Activated CD8-positive, alpha-beta memory T cell treated with anti-CD3 and anti-CD28 coated beads for 24 hours (primary cell): ENCODE data around the gene CNTN2.

Experiments
- DNase-seq: peaks from one replicate; pipeline ENCODE4 v3.0.0-alpha.2; 2020

CNTN2 gene

DNA sequence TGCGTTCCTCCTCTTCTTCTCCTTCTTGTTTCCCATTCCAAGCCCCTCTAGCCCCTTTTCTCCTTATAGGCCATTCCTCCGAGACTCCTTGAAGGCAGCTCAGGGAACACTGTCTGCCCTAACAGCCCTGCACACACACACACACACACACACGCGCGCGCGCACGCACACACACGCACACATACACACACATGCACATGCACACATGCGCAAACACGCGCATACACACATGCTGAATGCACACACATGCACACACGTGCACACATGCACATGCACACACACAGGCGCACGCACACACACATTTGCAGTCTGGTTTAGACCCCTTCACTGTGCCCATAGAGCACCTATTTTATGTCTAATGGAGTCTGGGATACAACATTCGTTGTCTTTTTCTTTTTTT is 17.8 kb upstream of the CNTN2 start:
- DNase-seq, result no peak

DNA sequence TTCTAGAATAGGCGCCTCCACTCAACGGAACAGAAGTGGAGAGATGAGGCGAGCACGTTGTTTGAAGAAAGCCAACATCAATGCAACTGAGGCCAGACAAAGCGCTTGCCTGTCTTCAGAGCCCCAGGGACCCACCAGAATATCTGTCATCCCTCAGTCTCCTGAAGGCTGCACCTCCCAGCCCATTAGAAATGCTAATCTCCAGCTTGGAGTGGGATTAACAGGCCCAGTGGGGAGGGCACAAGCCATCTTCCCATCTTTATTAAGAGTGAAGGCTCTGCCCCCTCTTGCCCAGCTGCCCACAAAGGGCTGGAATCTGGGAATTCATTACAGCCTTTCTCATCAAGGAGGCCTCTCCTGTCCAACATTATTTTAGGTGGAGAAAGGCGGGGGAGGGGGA is 16.8 kb upstream of the CNTN2 start:
- DNase-seq, result no peak

DNA sequence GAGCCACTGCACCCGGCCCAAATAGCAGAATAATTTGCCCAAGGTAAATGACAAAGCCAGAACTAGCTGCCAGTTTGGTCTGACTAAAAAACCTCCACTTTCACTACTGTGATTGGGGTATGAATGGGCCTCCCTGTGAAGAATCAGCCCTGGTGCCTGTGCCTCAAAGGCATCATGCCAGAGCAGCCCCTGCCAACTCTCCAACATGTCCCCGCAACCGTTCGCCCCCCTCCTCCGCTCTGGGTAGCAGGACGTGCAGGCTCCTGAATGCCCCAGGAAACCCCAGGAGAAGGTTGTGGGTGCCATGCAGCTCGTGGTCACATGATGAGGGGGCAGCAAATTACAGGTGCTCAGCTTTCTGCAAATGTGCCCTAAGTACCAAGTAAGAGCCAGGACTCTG is 14.6 kb upstream of the CNTN2 start:
- no peak for DNase-seq

DNA sequence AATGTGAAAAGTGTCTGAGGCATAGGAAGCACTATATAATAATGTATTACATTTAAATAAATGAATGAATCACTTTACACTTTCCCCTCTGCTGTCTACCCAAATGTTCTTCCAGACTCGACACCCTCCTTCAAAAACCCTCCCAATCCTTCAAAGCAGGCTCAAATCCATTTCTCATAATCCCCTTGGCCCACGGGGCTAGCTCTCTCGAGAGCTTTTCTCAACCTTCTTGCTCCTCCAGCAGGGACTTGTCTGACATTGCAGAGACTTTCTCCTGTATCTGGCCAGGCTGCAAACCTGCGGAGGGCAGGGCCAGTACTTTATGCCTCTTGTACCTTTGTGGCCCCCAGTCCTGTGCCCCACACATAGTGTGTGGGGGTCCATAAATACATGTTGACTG is 14.1 kb upstream of the CNTN2 start:
- no peak for DNase-seq

DNA sequence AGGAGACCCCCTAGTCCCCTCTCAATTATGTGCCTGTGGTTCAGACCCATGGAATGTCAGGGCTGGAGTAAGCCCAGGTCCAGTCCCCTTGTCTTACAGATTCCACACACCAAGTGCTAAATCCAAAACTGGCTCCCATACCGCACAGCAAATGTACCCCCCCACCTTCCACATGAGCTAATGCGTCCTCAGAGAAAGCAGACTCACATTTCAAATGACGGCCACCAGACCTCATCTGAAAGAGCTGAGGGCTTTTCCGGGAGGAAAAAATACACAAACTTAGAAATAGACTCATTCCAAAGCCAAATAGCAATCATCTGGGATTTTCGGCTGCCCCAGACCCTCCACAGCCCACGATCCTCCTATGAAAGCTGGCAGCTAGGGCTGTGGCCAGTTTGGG is 12.8 kb upstream of the CNTN2 start:
- DNase-seq, result no peak

DNA sequence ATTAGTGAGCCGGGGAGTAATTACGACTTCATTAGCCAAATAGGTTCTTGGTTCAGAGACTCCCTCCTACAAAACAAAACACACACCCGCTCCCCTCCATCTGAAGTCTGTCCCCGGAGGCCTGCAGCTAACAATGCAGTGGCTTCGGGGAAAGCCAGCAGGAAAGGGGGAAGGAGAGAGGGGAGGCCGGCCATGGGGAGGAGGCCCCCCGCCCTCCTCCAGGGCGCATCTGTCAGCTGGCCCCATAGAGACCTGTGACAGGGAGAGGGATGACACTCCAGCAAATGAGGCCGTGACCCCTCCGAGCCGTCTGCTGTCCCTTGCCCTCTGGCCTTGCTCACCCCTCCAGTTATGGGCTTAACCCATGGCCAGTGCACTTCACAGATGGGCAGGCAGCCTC is 12.1 kb upstream of the CNTN2 start:
- no peak for DNase-seq

DNA sequence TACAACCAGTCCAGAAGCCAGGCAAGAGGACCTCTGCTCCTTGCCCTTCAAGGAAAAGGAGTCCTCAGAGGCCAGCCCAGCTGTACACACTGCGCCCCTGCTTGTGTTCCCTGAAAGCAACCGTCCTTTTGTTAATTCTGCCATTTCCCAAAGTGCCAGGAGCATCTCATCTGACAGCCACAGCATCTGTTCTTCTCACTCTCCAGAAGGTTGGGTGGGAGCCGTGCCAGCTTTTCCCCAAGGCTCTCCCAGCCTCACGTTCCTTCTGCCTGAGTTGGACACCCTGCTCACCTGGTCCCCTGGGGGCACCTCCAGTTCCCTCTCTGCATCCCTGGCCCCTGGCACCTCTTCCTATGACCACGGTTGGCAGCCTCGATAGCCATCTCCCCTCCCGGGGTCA is 10.5 kb upstream of the CNTN2 start:
- DNase-seq, result no peak

DNA sequence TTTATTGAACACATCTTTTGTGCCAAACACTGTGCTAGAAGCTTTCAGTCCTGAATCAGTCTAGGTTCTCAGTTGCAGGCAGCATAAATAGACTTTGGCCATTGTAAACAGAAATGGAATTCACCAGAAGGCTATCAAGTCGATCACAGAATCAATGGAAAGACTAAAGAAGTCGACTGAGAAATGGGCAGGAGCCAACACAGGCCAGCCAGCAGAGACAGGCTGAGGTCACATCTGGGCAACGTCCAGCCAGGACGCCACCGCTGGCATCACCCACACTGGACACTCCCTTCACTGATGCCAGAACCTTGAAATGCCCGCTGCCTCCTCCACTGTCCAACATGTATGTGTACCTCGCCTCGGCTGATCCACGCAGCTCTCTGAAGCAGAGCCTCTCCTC is 5.5 kb upstream of the CNTN2 start:
- no peak for DNase-seq

DNA sequence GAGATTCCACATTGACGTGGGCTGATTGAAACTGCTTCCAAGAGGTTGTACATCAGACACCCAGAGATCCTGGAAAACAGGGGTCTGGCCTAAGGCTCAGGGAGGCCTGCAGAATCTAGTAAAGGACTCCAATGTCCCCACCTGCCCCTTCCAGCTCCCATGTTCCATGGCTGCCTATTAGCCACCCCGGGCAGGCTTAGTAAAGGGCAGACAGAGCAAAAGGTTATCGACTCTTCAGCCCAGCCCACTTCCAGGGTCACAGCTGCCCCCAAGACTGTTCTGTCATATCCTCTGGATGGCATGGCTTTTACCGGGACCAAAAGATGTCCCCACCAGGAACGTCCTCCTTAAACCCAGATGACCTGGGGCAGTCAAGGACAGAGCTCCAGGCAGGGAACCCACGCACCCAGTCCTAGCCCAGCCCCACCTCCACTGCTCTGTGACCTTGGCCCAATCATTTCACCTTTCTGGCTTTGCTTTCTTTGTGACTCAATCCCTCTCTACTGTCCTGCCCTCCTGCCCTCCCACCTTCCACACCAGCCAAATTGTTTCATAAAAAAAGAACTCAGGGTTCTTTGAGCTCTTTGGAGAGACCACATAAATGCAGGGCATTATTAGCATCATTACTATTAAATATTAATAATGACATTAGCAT is 4.8 kb upstream of the CNTN2 start:
- no peak for DNase-seq

DNA sequence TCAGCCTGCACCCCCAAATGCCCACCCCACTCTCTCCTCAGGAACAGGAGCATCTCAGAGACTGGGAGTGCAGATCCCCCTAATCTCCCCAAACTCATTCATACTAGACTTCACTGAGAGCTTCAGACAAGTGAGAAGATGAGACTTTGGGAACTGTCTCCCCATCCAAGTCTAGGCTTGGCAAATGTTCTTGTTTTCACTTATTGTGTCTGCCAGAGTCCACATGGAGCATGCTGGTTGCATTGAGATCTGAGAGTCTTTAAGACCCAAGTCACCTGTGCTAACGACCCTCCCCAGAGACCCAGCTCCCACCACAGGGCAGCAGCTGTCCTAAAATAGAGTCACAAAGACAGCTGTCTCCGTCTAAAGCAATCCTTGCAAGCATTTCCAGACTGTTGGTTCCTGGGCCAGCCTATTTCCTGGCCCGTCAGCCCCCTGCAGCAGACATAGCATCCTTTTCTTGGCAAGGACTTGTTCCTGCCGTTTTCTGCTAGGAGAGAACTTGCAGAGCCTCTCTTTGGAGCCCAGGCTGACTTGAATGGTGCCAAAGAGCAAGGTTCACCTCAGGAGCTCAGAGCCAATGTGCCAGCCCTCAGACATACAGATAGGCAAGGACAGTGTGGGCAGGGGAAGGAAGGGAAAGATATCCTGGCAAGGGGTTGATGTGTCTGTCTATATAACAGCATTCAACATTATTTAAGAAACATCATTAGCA is 1.9 kb upstream of the CNTN2 start:
- DNase-seq, result no peak

DNA sequence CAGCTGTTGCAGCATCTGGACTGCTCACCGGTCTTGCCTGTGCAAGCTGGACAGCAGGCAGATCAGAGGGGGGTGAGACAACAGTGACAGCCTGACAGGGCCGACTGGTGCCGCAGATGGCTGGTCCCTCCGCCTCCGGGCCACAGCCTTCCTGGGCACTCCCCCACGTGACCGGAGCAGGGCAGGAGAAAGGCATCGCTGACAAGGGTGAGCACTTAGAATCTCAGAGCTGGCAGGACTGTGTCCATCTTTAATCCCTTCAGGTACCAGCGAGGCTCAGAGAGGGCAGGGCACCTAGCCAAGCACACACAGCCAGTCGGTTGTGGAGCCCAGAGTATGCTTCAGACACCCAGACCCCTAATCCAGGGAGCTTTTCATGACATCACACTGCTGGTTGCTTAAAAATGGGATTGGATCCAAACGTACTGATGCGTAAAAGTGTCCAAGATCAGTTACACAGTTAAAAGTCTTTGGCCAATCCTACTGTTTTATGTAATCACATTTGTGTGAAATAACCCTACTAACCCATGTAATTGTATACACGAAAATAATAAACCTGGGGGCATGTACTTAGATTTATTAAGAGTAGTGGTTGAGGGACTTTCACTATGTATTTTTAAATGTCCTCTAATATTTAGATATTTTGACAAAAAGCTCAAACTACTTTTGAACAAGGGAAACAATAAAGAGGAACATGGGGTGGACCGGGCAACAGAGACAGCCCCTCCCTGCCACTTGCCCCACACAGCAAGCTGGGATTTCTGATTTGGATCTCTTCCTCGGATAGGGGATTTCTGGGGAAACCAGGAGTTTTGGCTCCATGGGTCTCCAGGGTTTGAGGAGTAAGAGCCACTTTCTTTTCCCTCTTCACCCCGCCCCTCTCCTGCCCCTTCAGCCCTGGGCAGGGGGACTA is 758 bp upstream of the CNTN2 start:
- no peak for DNase-seq

DNA sequence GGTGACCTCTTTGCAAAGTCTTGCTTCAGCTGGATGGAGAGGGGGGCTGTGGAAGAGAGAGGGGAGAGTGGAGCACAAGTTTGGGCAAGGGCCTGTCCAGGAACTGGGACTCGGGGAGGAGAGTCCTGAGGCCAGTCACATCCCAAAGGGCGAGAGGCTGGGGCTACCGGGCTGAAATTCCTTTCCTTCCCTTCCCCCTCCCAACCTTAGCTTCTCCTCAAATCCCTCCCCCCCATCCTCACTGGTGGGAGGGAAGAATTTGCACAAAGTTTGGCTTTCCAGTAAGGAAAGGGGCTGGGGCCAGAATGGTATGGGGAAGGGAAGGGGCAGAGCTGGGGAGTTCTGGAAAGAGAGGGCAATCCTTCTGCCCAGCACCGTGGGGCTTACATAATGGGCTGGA is 854 bp downstream of the CNTN2 start:
- no peak for DNase-seq

DNA sequence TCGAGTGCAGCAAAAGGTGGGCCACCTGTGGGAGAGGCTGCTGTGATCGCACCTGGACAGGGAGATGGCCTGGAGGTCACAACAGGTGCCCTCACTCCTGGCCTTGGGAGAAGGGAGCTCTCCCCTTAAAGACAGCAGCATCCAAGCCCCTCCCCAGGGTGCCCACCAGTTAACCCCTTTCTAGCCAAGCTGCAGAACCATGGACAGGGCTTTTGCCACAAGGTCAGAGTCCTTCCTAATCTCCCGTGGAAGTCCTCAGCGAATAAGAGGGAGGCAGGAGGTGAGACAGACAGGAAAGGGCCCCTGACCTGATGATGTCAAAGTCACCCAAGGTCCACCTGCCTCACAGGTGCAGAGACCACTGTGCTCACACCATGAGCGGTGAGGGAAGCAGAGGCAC is 1.7 kb downstream of the CNTN2 start:
- DNase-seq, result no peak

DNA sequence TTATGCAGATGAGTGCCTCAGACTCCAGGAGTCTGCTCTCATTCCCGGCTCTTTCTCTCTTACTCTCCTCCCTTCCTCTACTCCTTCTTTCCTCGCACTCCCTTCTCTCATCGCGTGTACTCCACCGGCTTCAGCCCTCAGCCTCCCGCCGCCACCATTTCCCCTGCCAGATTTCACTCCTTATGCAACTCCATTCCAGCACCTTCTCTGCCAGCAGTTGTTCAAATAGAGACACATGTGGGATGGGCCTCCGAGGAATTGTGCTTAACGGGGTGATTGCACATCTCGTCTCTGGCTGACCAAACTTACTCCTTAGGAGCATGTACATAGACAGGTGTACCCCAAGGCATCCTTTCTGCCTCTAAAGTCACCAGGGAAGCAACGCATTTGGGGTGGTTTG is 2.1 kb downstream of the CNTN2 start:
- DNase-seq, result no peak

DNA sequence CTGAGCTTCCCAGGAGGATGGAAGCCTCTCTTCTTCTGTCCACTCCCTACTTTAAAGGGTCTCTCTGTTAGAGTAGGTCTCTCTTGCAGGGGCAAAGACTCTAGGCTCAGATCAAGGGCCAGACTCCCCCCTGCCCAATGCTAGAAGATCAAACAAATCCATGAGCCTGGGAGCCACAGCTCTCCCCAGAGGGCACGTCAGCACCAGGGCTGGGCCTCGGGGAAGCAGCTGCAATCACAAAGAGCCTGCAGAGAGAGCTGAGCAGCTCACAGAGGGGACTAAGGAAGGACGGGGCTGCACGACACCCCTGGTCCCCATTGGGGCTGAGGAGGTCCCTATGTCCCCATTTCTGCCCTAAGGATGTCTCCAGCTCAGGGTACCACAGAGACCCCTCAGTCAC is 3.9 kb downstream of the CNTN2 start:
- no peak for DNase-seq

DNA sequence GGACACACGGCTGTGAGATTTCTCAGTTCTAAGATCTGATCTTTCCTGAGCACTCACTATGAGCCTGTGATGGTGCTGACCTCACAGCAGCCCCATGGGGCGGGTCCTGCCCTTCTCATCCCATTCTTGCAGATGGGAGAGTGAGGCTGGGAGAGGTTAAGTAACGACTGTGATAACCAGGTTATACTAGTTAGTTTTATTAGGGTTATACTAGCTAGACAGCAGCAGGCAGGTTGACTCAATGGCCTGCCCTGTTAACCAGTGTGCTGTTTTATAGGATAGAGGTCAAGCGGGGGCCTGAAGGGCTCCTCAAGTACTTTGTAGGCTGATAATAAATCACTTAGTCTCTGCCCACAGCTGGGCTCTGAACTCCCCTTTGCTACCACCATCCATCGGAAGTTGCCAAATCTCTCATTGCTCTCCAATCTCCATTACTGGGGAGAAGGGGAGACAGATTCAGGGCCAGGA is 4.8 kb downstream of the CNTN2 start:
- no peak for DNase-seq

DNA sequence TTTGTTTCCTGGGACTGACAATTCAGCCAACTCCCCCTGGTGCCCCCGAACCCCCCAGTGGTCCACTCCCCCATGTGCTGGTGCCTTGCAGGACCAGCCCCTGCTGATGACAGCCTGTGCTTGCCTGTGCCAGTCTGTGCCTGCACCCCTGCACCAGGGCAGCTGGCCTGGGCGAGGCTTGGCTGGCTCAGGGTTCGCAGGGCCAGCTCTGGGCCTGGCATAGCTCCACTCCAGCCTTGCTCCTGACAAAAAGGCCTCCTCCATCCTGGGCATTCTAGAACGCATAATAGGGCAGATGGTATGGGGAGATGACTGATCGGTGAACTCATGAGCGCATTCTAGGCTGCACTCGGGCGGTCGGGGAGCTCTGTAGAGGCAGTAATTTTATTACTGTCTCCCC is 5.4 kb downstream of the CNTN2 start:
- no peak for DNase-seq

DNA sequence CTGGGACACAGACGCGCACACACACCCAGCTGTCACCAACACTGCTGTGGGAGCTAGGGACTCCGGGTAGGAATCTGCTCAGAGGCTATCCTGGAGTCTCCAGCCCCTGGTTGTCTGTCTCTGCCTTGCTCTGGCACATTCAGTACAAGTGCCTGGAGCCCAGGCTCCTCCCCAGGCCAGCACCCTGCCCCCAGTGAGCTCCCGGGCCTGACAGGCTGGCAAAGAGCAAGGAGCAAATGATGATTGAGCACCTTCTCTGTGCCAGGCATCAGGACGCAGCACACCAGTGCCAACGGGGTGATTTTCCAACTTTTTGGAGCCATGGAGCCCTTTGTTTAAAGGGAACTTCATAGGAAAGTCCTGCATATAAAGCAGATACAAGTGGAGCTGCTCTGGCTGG is 6.5 kb downstream of the CNTN2 start:
- no peak for DNase-seq

DNA sequence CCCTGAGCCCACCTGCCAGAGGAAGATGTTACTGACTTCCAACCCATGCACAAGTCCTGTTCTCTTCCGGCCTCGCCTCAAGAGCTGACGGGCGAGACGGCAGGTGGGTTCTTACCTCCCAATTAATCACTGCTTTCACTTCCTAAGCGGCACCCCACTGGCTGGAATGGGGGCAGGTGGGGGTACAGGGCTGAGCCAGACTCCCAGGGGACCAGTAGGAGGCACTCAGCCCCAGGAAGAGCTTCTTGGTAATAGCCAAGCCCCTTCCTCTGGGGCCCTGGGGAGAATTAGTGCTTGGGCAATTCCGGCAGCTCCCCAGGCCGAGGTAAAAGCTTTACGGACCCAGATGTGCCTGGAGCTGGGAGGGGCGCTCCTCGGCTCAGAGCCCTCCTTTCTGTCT is 9.7 kb downstream of the CNTN2 start:
- DNase-seq, result no peak

DNA sequence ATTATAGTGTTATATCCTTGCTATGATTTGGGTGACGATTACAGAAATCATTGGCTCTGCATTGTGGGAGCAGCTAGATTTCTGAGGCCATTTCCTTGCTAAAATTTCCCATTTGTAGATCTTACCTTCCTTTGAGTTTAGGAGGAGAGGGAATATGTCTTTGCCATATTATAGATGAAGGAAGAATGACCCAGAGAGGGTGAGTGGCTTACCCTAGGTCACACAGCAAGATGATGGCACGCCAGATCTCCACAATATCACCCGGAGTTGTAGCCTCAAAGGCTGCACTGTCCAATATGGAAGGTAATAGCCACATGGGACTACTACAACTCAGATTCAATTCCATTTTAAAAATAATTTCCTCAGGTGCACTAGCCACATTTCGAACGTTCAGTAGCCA is 10.3 kb downstream of the CNTN2 start:
- DNase-seq, result no peak

DNA sequence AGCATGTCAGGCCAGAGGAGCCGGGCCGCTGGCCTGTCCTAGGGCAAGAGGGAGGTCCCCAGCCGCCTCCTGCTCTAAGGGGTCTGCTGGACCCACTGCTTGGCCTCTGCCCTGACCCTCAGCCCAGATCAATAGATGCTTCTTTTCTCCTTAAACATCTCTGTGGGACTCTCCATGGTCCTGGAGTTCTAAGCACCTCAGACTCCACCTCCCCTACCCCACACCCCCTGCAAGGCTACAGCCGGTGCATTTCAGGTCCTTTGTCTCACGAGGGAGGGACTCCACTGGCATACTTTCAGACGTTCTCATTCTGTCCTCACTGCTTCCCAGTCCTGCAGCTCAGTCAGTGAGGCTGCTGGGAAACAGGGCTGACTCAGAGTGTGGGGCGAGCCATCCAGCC is 11.0 kb downstream of the CNTN2 start:
- no peak for DNase-seq

DNA sequence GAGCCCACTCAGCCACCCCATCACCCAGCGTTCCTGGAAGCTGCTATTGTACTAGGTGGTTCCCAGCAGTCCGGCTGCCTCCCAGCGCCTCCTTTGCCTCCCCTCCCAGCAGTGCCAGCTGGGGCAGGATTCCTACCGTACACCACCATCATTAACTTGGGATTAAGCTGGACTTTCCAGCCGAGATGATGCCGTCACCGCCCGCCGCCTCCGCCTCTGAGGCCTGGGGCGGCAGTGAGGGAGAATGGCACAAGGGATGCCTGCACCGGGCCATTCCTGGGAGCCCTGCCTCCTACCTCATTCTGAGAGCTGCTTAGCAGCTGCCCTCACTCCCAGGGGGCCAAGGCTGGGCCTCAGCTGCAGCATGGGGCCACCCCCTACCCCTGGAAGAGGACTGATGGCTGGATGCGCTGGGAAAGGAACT is 13.2 kb downstream of the CNTN2 start:
- no peak for DNase-seq

DNA sequence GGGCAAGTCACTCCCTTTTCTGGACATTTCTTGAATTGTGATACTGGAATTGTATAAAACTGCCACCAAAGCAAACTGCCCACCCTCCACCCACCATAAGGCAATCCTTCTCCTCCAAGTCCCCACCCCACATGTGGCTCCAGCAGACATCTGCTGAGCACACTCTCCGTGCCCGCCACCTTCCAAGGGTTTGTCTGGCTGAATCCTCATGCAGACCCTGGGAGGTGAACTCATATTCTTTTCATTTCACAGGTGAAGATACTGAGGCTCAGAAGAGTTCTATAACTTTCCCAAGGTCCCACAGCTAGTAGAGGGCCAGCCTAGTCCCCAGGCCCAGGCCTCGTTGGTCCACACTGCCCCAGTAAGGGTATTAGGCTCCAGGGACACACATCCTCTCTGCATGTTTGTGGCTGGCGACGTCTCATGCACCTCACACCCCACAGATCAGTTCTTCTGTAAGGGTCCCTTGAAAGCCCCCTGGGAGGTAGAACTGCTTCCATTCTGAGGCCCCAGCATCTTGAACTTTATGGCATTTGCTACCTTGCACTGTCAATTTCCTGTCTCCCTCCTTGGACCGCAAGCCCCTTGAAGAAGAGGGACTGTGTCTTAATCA is 14.1 kb downstream of the CNTN2 start:
- DNase-seq, result no peak
